Activated CD4-positive, alpha-beta T cell treated with anti-CD3 and anti-CD28 coated beads for 1 hour (primary cell): Measurements from ENCODE around the gene TNFRSF18.

Experiments
- DNase-seq: peaks from one replicate; pipeline ENCODE4 v3.0.0-alpha.2; 2020

The TNFRSF18 gene

DNA sequence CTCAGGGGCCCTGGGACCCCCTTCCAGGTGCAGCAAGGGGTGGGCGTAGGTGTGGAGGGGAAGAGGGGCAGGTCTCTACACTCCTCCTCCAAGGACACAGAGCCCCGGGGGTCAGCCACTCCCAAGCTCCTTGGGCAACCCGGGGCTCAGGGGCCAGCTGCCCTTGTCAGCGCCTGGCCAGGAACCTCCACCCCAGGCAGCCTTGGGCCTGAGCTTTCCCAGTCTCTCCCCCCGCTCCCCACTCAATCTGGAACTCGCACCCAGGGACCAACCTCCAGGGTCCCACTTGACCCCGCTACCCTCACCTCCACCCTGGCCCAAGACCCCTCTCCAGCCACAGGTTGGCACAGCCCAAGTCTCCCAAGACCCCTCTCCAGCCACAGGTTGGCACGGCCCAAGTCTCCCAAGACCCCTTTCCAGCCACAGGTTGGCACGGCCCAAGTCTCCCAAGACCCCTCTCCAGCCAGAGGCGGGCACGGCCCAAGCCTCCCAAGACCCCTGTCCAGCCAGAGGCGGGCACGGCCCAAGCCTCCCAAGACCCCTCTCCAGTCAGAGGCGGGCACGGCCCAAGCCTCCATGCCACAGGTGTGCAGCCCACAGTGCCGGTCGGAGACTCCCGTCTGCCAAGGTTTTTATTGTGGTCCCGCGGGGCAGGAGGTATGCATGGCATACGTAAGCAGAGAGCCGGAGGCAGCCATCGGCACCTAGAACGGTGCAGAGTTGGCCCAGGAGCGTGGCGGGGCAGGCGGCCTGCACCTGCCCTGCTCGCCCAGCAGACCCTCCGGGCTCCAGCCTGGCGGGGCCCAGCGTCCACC lies 4.5 kb upstream of the TNFRSF18 start:
- no peak for DNase-seq

DNA sequence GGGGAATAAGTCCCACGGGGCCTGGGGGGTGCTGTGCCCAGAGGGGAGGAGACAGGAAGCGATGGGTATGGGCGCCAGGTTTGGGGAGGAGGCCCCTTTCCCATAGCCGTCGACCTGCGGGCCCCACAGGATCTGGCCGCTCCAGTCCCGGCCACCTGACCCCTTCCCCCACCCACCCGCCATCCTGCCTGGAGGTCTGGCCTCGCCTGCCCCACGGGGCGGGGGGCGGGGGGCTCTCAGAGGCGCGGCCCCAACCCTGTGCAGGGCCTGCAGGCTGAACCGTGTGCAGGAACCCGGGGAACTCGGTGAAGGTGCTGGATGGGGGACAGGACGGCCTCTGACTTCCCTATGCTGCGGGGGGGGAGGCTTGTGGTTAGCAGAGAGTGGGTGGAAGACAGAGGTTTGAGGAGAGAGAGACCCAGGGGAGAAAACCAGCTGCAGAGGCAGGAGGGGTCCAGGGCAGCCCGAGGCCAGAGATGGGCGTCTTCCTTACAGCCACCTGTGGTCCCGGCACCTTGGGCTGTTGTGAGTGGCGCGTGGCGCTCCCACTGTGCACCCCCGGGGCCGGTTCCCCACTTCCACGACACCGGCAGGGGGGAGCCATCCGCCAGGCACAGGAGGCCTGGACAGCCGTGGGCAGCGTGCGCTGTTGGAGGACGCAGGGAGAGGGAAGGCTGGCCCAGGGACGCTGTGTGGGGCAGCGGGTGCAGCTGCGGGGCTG lies 2.5 kb upstream of the TNFRSF18 start:
- peak; percentile 22 for DNase-seq

DNA sequence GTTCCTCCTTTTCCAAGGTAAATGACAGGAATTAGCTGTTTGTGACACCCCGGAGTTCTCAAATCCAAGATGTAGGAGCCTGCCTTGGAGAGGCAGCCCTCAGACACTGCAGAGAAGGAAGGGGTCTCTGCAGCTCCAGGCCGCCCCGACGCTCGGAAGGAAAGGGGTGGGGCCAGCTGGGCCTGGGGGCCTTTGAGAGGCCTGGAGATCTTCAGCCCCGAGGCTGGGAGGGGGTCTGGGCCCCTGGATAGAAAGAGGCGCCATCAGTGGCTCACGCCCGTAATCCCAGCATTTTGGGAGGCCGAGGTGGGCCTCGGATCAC lies 1.1 kb upstream of the TNFRSF18 start:
- DNase-seq, result no peak

DNA sequence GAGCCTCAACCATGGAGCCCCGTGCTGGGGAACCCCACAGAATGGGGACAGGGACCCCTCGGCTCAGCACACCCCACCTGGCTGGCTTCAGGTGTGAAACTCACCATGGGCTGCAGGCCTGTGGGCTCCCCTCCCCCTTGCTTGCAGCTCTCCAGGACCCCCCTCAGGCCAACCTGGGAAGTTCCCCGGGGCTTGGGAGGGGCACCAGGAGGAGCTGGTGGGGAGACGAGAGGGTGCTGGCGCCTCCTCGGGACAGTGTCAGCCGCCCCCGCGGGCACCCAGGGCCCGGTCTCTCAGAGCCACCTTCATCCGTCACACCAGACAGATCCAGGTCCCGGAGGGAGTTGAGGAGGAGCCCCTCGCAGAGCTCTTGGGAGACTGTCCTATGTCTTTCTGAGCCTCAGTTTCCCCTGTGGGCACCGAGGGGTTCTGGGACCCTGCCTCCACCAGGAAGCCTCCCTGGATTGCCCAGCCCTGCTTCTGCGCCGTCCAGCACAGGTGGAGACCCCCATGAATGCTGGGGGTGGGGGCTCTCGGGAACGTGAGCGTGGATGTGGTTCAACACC lies 657 bp upstream of the TNFRSF18 start:
- DNase-seq, result no peak

DNA sequence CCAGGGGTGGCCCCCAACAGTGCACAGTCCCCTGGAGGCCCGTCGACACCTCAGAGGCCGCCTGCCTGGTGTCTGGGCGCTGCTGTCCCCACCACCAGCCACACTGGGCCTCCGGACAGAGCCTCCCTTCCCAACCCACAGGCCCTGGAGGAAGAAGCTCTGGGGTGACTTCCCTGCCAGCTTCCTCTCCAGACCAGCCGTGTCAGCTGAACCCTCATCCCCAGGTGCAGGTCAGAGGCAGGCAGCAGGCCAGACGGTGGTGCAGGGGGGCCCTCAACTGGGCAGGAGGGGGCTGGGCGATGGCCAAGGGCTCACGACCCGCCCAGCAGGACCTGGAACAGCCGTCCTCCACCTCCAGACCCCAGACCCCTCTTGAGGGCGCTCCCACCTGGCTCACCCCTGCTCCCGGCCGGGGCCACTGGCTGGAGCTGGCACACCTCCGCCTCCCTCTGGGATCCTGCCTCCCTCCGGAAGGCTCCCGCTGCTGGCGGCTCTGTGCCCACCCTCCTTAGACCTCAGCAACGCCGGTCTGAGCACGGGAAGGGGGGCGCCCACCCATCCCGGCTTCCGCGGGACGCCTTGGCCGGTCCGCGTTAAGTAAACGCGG lies 520 bp downstream of the TNFRSF18 start:
- DNase-seq, result no peak

DNA sequence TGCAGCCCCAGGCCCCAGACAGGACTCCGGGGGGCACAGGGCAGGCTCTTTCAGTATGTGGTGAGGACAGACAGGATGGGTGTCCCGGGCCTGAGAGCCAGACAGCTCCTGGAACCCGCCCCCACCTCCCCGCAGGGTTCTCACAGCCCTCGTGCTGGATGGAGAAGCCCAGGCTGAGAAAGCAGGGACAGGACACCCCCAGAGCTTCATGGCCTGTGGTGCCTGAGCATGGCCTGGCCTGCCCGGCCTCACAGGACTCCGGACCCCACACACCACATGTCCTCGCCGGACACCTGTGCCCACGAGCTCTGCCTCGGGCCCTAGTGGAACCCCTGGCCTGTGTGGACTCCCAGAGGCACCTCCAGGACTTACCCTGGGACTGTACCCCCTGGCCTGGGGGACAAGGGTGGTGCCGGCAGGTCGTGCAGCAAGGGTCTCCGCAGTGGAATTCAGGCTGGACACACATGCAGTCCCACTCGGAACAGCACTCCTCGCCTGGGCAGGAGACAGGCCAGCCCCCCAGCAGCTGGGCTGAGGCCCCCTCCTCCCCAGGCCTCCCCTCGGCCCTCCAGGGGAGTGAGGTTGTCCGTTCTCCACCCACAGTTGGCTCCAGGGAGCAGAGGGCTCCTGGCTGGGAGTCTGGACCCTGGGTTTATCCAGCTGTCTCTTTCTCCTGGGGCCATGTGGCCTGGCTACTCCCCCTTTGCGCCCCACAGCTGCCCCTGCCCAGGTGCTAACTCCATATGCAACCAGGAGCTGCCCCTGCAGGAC lies 1.2 kb downstream of the TNFRSF18 start:
- DNase-seq, result no peak

DNA sequence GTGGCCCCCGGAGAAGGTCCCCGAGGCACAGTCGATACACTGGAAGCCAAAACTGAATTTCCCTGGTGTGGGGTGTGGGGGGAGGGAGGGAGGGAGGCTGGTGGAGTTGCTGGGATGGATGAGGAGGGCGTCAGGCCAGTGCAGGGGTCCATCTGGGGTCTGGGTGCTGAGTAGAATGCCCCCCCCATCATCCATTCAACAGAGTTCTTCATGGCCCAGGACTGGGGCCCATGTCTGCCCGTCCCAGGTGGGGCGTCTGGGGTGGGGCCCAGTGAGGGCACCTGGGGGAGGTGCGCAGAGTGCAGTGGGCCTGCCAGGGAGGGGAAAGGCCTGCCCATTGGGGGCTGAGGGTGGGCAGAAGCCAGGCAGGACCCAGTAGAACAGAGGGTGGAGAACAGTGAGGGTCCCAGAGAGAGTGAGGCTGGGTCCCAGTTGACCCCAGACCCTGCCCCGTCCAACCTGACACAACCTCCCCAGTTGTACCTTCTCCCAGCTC lies 1.9 kb downstream of the TNFRSF18 start:
- DNase-seq, result no peak

DNA sequence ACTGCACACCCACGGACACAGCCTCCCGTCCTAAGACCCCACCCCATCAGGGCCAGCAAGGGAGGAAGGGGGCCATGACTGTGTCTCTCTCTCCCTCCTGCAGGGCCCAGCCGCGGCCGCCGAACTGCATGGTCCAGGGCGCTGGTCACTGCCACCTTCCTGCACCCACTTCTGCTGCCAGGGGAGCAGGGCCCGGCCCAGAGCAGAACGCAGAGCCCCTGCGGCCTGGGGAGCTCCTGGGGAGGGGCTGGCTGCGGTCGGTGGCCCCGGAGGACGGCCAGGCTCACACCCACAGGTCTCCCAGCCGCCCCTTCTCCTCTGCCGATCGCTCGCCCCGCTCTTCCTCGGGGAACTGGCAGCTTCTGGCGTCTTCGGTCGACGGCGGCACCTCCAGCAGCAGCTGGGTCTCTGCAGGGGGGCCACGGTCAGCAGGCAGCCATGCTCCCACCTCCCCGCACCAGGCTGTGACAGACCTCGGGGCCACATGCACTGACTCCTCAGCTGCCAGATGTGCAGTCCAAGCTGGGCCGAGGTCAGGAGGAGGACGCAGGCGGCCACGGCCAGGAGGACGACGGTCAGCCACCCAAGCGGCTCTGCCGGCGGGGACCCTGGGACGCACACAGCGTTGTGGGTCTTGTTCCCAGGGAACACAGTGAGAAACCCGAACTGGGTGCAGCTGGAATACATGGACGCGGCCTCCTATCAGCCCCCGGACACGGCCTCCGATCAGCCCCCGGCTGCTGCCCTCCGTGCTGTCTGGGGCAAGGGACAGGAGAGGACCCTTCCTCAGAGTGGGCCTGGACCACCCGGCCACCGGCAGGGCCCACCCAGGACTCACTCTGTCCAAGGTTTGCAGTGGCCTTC lies 2.6 kb downstream of the TNFRSF18 start:
- no peak for DNase-seq

DNA sequence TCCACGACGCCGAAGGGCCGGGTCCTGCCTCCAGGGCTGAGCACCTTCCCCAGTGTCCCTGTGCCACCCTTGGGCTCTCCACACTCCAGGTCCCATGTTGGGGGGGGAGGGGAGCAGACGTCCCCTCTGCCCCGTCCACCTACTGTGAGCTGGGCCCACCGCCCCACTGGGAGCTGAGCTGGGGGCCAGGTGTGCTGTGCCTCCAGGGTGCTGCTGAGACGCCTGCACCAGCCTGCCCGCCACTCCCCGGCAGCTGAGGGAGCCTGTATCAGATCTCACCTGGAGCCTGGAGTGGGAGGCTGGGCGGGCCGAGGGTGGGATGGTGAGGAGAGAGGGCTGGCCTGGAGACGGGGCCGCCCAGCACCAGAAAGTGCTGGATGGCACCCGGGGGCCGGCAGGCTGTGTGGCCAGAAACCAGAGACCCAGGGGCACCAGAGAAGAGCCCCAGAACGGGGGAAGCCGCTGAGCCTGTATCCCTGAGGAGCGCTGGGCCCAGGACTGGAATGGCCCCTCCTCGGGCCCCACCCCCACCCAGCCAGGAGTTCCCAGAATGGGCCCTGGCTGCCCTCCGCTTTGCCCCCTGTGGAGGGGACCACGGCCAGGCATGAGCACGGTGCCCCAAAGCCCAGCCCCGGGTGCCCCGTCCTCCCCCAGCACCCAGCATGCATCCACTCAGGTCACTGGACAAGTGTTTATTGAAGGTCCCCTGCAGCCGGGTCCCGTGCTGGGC lies 3.4 kb downstream of the TNFRSF18 start:
- DNase-seq, result no peak

DNA sequence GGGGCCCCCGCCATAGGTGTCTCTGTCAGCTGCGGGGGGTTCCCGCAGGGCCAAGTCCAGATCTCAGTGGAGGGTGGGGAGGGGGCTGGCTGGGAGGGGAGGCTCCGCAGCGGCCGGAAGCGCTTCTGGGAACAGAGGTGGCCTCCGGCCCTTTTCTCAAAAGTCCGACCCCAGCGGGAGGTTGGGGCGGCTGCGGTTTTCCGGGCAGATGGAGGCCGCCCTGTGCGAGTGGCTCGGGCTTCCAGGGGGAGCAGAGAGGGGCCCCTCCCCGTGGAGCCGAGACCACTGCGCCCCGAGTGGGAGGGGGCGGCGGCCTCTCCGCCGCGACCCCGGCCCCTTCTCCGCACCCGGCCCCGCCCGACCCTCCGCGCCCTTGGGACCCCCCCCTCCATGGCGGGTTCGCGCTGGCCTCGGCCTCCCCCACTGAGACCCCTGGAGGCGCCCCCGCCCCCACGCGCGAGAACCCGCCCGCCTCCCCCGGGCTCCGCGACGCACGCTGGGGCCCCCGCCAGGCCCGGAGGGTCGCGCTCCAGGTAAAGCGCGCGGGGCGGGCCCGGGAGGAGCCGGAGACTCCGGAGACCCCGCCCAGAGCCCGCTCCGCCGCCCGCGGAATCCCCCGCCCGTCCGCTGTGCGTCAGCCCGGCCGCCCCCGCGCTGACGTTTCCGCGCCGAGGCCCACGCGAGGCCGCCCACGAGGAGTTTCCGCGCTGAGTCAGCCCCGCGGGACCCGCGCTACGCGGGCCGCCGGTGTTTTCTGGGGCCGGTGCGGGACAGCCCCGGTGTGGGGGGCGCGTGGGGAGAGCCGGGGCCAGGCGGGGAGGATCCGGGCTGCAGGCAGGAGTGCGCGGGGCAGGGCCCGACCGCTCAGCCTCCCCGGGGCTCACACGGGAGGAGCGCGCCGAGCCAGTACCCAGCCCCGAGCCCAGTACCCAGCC lies 5.2 kb downstream of the TNFRSF18 start:
- DNase-seq, result peak; percentile 91

DNA sequence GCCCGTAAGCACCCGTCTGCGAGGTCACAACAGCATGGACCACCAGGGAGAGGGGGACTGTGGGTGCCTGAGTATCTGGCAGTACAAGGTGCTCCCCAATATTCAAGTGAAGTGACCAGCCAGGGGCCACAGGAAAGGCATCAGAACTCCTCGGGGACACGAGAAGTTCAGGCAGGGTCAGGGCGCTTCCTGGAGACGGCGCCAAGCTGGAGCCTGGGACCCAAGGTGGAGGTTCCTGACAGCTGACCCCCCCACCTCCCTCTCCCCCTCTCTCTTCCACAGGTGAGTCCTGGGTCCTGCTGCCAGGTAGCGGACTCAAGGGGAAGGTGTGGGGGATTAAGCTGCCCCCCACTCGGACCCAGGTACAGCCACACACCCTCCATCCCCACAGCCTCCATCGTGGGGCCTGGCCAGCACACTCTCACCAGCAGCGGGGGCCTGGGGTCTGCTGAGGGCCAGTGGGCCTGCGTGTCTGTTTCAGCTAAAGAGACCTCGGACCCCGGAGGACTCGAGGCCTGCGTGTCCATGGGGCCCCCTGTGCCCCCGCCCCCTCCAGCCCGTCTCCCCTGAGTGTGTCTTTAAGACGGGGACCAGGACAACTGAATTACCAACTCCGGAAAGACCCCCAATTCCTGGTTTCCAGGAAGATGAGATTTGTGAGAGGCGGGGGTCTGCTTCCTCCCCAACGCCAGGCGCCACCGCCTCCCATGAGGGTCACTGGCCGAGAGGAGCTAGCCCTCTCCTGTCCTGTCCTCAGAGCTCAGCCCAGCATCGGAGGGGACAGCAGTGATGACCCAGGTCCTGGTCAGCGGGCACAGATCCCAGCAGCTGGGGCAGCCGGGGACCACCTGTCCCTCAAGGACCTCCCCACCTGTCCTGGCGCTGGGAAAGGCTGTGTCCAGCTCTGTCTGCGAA lies 6.2 kb downstream of the TNFRSF18 start:
- peak; percentile 10 for DNase-seq

DNA sequence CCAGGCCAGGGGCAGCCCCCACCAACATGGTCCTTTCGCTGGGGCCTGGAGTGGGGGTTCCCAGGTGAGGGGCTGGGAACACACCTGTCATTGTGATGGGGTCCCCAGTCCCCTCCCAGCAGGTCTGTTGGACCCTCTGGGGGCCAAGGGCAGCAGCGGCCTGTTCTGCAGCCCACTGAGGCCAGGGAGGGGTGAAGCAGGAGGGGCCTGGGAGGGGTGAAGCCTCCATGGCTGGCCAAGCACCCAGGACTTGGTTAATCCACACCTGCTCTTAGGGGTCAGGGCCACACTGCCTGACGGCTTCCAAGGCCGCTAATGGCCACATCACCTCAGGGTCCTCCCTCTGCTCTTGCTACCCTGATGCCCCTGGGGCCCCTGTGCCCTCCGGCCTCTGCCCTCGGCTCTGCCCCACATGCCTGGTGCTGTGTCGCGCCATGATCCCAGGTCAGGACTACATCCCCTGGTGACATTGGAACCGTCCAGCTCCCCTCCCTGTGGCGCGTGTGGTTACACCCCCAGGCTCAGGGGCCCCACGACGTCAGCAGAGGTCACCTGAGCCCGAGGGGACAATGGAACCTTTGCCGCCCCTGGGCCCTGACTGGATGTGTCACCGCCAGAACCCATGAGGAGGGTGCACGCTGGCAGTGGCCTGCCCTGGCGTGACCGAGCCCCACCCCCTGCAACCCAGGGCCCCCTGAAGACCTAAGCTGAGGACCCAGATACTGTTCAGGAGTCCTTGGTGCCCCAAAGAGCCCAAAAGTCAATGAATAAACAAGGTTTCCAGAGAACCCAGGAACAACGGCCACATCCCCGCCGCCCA lies 7.0 kb downstream of the TNFRSF18 start:
- DNase-seq, result peak; percentile 8

DNA sequence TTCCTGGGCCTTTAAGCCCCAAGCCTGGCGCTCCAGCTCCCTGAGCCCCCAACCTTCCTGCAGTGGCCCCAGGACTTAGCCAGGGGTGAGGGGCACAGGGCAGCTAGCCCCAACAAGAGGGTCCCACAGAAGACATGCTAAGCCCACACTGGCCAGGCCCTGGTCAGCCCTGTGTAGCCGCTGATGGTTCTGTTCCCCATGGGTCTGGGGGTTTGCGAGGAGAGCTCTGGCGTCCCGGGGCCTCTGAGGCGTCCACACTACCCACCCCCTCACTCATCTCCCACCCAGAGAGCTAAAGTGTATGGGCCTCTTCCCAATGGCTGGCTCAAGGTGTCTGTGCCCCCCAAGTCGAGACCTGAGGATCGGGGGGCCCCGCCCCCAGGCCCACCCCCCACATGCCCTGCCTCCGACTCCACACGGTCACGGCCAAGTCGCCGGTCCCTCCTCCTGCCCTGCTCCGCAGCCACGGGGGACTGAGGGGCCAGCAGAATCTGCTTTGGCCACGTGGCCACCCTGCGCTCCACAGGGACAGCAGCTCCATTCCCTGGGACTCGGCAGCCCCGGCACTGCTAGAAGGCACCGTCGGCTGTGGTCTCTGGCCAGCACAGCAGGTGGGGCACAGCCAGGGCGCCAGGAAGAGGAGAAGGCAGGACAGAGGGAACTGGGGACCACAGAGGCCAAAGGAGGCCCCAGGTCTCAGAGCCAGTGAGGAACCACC lies 7.8 kb downstream of the TNFRSF18 start:
- DNase-seq, result peak; percentile 7

DNA sequence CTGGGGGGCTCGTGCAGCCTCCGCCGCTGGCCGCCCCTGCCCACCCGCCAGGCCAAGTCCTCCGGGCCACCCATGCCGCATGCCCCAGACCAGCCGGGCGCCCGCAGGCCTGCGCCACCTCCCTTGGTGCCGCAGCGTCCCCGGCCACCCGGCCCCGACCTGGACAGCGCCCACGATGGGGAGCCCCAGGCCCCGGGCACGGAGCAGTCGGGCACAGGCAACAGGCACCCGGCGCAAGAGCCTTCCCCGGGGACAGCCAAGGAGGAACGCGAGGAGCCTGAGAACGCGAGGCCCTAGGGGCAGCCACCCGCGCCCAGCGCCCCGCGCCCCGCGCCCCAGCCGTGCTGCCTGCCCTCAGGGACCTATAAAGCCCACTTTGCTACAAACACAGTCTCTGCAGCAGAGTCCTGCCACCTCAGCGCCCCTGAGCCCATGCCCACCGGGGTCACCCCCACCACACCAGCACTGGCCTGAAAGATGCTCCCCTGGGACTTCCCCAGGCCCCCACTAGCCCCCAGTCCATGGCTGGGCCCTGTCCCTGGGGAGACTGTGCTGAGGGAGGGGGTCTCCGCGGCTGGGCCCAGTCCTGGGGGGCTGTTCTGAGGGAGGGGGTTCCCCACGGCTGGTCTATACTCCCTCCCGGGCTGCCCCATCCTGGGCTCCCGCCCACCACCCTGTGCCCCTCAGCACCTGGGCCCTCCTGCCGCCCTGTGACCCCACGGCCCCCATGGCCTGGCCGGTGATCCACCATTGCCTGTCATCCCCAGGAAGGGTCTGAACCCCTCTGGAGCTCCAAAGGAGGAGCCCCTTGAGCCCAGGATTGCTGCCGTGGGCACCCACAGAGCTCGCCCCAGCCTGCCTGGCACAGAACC lies 8.6 kb downstream of the TNFRSF18 start:
- DNase-seq, result peak; percentile 6

DNA sequence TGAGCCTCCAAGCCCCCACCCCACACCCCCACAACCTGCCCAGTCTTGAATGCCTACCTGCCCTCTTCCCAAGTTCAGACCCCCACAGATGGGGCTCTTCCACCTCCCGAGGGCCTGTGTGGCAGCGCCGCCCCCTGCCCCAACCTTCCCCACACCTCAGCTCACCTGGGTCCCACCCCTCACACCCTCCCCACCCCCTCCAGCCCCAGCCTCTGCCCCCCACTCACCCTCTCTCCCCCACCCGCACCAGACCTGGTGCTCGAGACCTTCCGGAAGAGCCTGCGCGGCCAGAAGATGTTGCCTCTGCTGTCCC lies 9.2 kb downstream of the TNFRSF18 start:
- no peak for DNase-seq
